OCI-LY7 (cell line): ENCODE results near the gene PSMD6. TPM values are rescaled to one million over a fixed set of nuclear protein-coding genes. Genes with fewer than 3 reads are reported as not detected.

Experiments used
- BruUV-seq: library from RNA; stranded (reverse); fragments of 400-500 nt; replicated peaks from 2 replicates; lab custom pipeline; 2021; lab: Mats Ljungman, UMichigan
- CTCF ChIA-PET: fragments of 300-600 bp; sonication (Branson Sonifier 250); formaldehyde crosslinking; loops from one replicate; lab custom pipeline; 2022; ENCODE audit warnings: antibody characterized with exemption; ENCODE audit not compliant: unreplicated experiment; lab: Charles Lee
- POLR2A ChIA-PET: fragments of 300-600 bp; sonication (Branson Sonifier 250); formaldehyde crosslinking; loops from one replicate; lab custom pipeline; 2022; ENCODE audit warnings: antibody characterized with exemption; lab: Charles Lee
- DNase-seq: peaks from one replicate; pipeline ENCODE4 v3.0.0-alpha.2; 2015; ENCODE audit warnings: low spot score
- H2AFZ ChIP-seq: fragments of 200-600 bp; sonication (generic), shearing (Covaris generic); 2 replicates; pipeline ENCODE4 v1.6.1; 2014; ENCODE audit warnings: mild to moderate bottlenecking, antibody characterized with exemption, low read length, moderate library complexity
- H3K27ac ChIP-seq: fragments of 200-600 bp; sonication (generic); 2 replicates; pipeline ENCODE4 v1.5.1; 2014; ENCODE audit warnings: mixed run types, low read depth, mild to moderate bottlenecking, moderate library complexity, low read length, inconsistent platforms; ENCODE audit not compliant: poor library complexity, severe bottlenecking
- H3K36me3 ChIP-seq: fragments of 200-600 bp; sonication (generic); 2 replicates; pipeline ENCODE4 v1.6.1; 2014; ENCODE audit warnings: mild to moderate bottlenecking, antibody characterized with exemption, low read length, moderate library complexity, mixed read lengths; ENCODE audit not compliant: insufficient read depth
- H3K4me1 ChIP-seq: fragments of 200-600 bp; sonication (generic); 2 replicates; pipeline ENCODE4 v1.5.1; 2014; ENCODE audit warnings: mild to moderate bottlenecking, low read length; ENCODE audit not compliant: insufficient read depth, poor library complexity, severe bottlenecking
- H3K4me2 ChIP-seq: fragments of 200-600 bp; sonication (generic); 2 replicates; pipeline ENCODE4 v1.6.1; 2014; ENCODE audit warnings: mild to moderate bottlenecking, low read length
- H3K4me3 ChIP-seq: fragments of 200-600 bp; sonication (generic); 2 replicates; pipeline ENCODE4 v1.5.1; 2014; ENCODE audit warnings: mild to moderate bottlenecking, low read depth, low read length; ENCODE audit not compliant: poor library complexity, severe bottlenecking
- H3K79me2 ChIP-seq: fragments of 200-600 bp; sonication (generic); 2 replicates; pipeline ENCODE4 v1.6.1; 2016; ENCODE audit warnings: low read depth, mild to moderate bottlenecking, low read length, moderate library complexity, mixed read lengths; ENCODE audit not compliant: insufficient read depth
- H3K9me2 ChIP-seq: fragments of 200-600 bp; sonication (generic); 2 replicates; pipeline ENCODE4 v1.6.1; 2016; ENCODE audit warnings: mild to moderate bottlenecking, low read length, mixed read lengths; ENCODE audit not compliant: insufficient read depth
- H3K9me3 ChIP-seq: fragments of 200-600 bp; sonication (generic); 2 replicates; pipeline ENCODE4 v1.6.1; 2014; ENCODE audit warnings: mild to moderate bottlenecking, mixed run types, low read length, mixed read lengths
- H4K20me1 ChIP-seq: fragments of 200-600 bp; sonication (generic); 2 replicates; pipeline ENCODE4 v1.6.1; 2014; ENCODE audit warnings: mild to moderate bottlenecking, antibody characterized with exemption, low read length, moderate library complexity, mixed read lengths; ENCODE audit not compliant: insufficient read depth
- CTCF ChIP-seq: fragments of 200-600 bp; sonication (generic); conservative IDR thresholded peaks from 2 replicates; pipeline ENCODE4 v1.5.1; 2014; ENCODE audit warnings: mild to moderate bottlenecking, antibody characterized with exemption, low read length, moderate library complexity, mixed read lengths
- EZH2phosphoT487 ChIP-seq: fragments of 200-600 bp; sonication (generic); IDR thresholded peaks from 2 replicates; pipeline ENCODE4 v1.6.1; 2018; ENCODE audit warnings: low read depth, borderline replicate concordance, mild to moderate bottlenecking, mixed run types, antibody characterized with exemption, low read length, moderate library complexity, mixed read lengths
- intact Hi-C: fragments of 100-400 bp; cut with micrococcal nuclease; formaldehyde crosslinking; loops from one replicate; pipeline ENCODE4 v1.10.0; 2022; ENCODE audit not compliant: unreplicated experiment
- total RNA-seq, 2 experiments: library from RNA; depleted of rRNA in 1 of 2; stranded (reverse); fragments of >200 nt in 1 of 2; shearing (Covaris generic) in 1 of 2; gene quantifications; 2 replicates each; pipeline ENCODE4 v1.2.3, GENCODE V29; 2014 to 2022

PSMD6 gene
- total RNA-seq, 2 experiments from 2014 or later, result 65.2 to 106 TPM

DNA sequence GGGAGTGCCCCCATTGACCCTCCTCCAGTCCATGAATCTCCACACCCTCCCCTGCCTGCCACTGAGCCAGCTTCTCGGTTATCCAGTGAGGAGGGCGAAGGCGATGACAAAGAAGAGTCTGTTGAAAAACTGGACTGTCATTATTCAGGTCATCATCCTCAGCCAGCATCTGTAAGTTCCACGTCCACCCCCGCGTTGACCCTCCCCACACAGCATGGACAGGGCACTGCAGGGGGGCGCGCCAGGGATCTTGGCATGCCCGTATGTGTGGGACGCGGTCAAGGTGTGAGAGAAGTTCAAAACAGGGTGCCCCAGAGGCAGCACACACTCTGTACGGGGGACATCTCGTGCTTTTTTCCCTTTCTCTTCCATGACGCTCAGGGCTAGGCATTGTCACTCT is 33.1 kb downstream of the PSMD6 start:
- no peak overlapping the region for H2AFZ ChIP-seq
- peaks cover 99% of the 10 kb centered on the region for H3K36me3 ChIP-seq
- no peaks in the 10 kb centered on the region for H3K9me3 ChIP-seq
- no peak for DNase-seq
- H3K4me3 ChIP-seq, result no peak overlapping the region
- TF ChIP-seq EZH2phosphoT487, result no peak
- no peak for TF ChIP-seq CTCF
- intact Hi-C loops, result loop anchor here (5.0 kb wide), 2 partner anchors 78 to 163 kb away; partner anchors contain the start of gene SCAANT1
- no peaks in the 10 kb centered on the region for H4K20me1 ChIP-seq
- no TSS peak for BruUV-seq
- POLR2A ChIA-PET, result interaction anchor here (1.6 kb wide), 1 partner anchor 9 kb away, joined by 4 read pairs; no protein-coding TSS in a partner anchor
- H3K4me2 ChIP-seq, result no peak overlapping the region
- CTCF ChIA-PET, result no interaction called here
- no peaks in the 10 kb centered on the region for H3K79me2 ChIP-seq
- H3K9me2 ChIP-seq, result no peaks in the 10 kb centered on the region
- no peak overlapping the region for H3K27ac ChIP-seq
- no peaks in the 10 kb centered on the region for H3K4me1 ChIP-seq

DNA sequence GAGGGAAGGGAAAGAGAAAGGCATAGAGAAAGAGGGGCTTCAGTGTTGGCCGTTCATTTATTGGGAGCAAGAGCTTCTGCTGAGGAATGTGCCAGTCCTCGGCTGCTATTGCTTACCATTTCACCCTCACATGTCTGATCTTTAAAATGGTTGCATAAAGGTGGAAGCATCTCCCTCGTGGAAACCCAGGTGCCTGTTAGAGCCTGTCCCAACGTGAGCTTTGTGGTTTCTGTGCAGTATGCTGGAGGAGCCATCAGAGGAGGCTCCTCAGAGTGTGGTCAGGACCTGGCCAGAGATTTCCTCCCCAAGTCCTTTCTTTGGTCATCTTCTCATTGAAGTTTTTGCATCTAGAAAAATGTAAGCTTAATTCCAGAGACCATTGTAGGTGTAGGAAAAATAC is 34.4 kb downstream of the PSMD6 start:
- no peaks in the 10 kb centered on the region for H3K9me3 ChIP-seq
- no peaks in the 10 kb centered on the region for H3K79me2 ChIP-seq
- POLR2A ChIA-PET, result no interaction called here
- H3K4me3 ChIP-seq, result no peak overlapping the region
- no TSS peak for BruUV-seq
- no peaks in the 10 kb centered on the region for H3K4me1 ChIP-seq
- no peaks in the 10 kb centered on the region for H4K20me1 ChIP-seq
- H3K9me2 ChIP-seq, result no peaks in the 10 kb centered on the region
- CTCF ChIA-PET, result no interaction called here
- no peak overlapping the region for H3K4me2 ChIP-seq
- intact Hi-C loops, result no loop called here
- no peak for DNase-seq
- peaks cover 99% of the 10 kb centered on the region for H3K36me3 ChIP-seq
- TF ChIP-seq CTCF, result no peak
- TF ChIP-seq EZH2phosphoT487, result no peak
- no peak overlapping the region for H3K27ac ChIP-seq
- no peak overlapping the region for H2AFZ ChIP-seq

DNA sequence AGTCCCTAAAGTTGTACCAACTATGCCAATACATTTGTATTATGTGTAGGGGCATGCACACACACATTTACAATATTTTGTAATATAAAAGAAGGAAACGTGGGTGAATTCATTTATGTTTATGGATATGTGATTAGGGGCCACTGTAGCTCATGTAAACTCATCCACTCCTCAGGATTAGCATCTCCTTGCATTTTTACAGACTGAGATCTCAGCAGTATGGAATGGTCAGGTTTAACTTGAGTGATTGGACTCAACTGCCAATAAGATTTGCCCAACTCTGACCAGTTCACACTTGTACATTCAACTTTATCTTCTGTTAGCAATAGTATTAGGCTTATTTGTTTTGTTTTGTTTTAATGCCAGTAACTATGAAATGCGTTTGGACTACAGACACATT is 36.5 kb downstream of the PSMD6 start:
- POLR2A ChIA-PET, result interaction anchor here (0.6 kb wide), 1 partner anchor 10 kb away, joined by 5 read pairs; no protein-coding TSS in a partner anchor
- H3K27ac ChIP-seq, result no peak overlapping the region
- H3K9me3 ChIP-seq, result no peaks in the 10 kb centered on the region
- BruUV-seq, result no TSS peak
- H3K9me2 ChIP-seq, result no peaks in the 10 kb centered on the region
- no peak overlapping the region for H2AFZ ChIP-seq
- no peak overlapping the region for H3K4me3 ChIP-seq
- H3K4me1 ChIP-seq, result no peaks in the 10 kb centered on the region
- no peak for DNase-seq
- H3K4me2 ChIP-seq, result no peak overlapping the region
- TF ChIP-seq EZH2phosphoT487 (no peak), CTCF (no peak)
- H3K79me2 ChIP-seq, result no peaks in the 10 kb centered on the region
- peaks cover 96% of the 10 kb centered on the region for H3K36me3 ChIP-seq
- CTCF ChIA-PET, result no interaction called here
- intact Hi-C loops, result no loop called here
- H4K20me1 ChIP-seq, result no peaks in the 10 kb centered on the region
